Esophagus muscularis mucosa (tissue), 4 donors: Measurements from ENCODE around the gene CAMKV. TPM values are rescaled to one million over a fixed set of nuclear protein-coding genes. Genes with fewer than 3 reads are reported as not detected.
"Not testable (repeated sequence)": the region's sequence is repeated elsewhere in the genome, so short reads cannot be mapped to it uniquely, and the experiment has no call there.

Experiments
- DNase-seq: peaks from one replicate; pipeline ENCODE4 v3.0.0-alpha.2; 2017; ENCODE audit errors: extremely low spot score
- H3K27ac ChIP-seq, 4 donors: fragments of 200-600 bp; sonication (generic); replicated peaks in 1 of 4; 1 replicate in 3 of 4; 2 replicates in 1 of 4; pipeline ENCODE4 v1.5.1; 2016 to 2019; ENCODE audit warnings: mild to moderate bottlenecking in 1 of 4
- H3K27me3 ChIP-seq, 4 donors: fragments of 200-600 bp; sonication (generic); one replicate each; pipeline versions ENCODE4 v1.5.1 to v1.6.0; 2016 to 2019
- H3K36me3 ChIP-seq, 4 donors: fragments of 200-600 bp; sonication (generic); one replicate each; pipeline ENCODE4 v1.5.1; 2016 to 2019
- H3K4me1 ChIP-seq, 4 donors: fragments of 200-600 bp; sonication (generic); one replicate each; pipeline ENCODE4 v1.5.1; 2016 to 2019
- H3K4me3 ChIP-seq, 4 donors: fragments of 200-600 bp; sonication (generic); 1 replicate in 2 of 4; 2 replicates in 2 of 4; pipeline ENCODE4 v1.5.1; 2016 to 2019; ENCODE audit warnings: mild to moderate bottlenecking in 4 of 4, moderate library complexity in 1 of 4
- H3K9me3 ChIP-seq, 4 donors: fragments of 200-600 bp; sonication (generic); 1 replicate in 3 of 4; 2 replicates in 1 of 4; pipeline ENCODE4 v1.5.1; 2016 to 2019
- CTCF ChIP-seq, 3 experiments: fragments of 200-600 bp in 2 of 3; fragments of 450-650 bp in 1 of 3; sonication (generic) in 2 of 3; IDR thresholded peaks; one replicate each; pipeline ENCODE4 v1.5.1; 2017 to 2019; ENCODE audit warnings: antibody characterized with exemption in 3 of 3, mild to moderate bottlenecking in 2 of 3, moderate library complexity in 1 of 3
- EP300 ChIP-seq: sonication (generic); formaldehyde crosslinking; IDR thresholded peaks from one replicate; pipeline ENCODE4 v1.6.1; 2017; ENCODE audit warnings: antibody characterized with exemption
- POLR2A ChIP-seq: fragments of 450-650 bp; IDR thresholded peaks from one replicate; pipeline ENCODE4 v1.6.1; 2017; ENCODE audit warnings: antibody characterized with exemption, moderate library complexity, mild to moderate bottlenecking, low read depth
- POLR2AphosphoS5 ChIP-seq, 2 donors: sonication (generic); formaldehyde crosslinking; IDR thresholded peaks; one replicate each; pipeline ENCODE4 v1.6.1; 2017; ENCODE audit warnings: antibody characterized with exemption in 2 of 2
- WGBS: methylation state at CpG from one replicate; pipeline ENCODE4 v1.1.5; 2018; 5-methylcytosine and 5-hydroxymethylcytosine counted together
- intact Hi-C: fragments of 100-400 bp; cut with DNase I; formaldehyde crosslinking; loops from one replicate; pipeline ENCODE4 v1.15.1; 2023
- total RNA-seq, 4 donors: library from RNA; depleted of rRNA; stranded (reverse); fragments of >200 nt; gene quantifications; one replicate each; pipeline versions ENCODE4 v1.1.0 to v1.2.1, GENCODE V29; 2016

CAMKV gene
- total RNA-seq, 4 donors from 2014 or later, result 0.13 TPM; not detected in 3

- Histone ChIP-seq H3K4me1 (peaks cover 26 to 53% (median 44%) of the 10 kb centered on the region in 4 donors), H3K4me3 (peak overlapping the region; percentile 34 to 52 (median 38)), H3K27me3 (no peaks in the 10 kb centered on the region), H3K9me3 (no peaks in the 10 kb centered on the region), H3K27ac (peak overlapping the region; percentile 37 to 58 (median 50)), H3K36me3 (peaks cover 6 to 29% (median 28%) of the 10 kb centered on the region in 4 donors)
- intact Hi-C loops, result loop anchor here (2.0 to 5.0 kb wide), 2 partner anchors 49 to 103 kb away; partner anchors contain the start of genes INKA1 and TRAIP
- TF ChIP-seq POLR2AphosphoS5 (IDR thresholded peaks at IDR 0.05) (peak in 1 of 2 donors; percentile 45), POLR2A (no peak), CTCF (IDR thresholded peaks at IDR 0.05) (peak; percentile 65 to 73 (median 65)), EP300 (no peak)
- 12% methylated on average over 13 of the region's 15 CpGs for WGBS
- DNase-seq, result no peak
Measured at GRCh38 chr3:49906073-49906743, 36.5 kb upstream of the CAMKV start.

GRCh38 chr3:49904448-49904847 is 34.7 kb upstream of the CAMKV start:
- Histone ChIP-seq H3K4me3 (peak overlapping the region in 1 of 4 donors; percentile 59), H3K4me1 (peaks cover 28 to 60% (median 52%) of the 10 kb centered on the region in 4 donors), H3K36me3 (peaks cover 0 to 11% (median 10%) of the 10 kb centered on the region in 4 donors), H3K27ac (peak overlapping the region in 1 of 4 donors; percentile 25)
- DNase-seq, H3K27me3 ChIP-seq, H3K9me3 ChIP-seq: not testable (repeated sequence)
- intact Hi-C loops, result loop anchor here (5.0 kb wide), 1 partner anchor 62 kb away; no protein-coding TSS in a partner anchor
- WGBS, result 98% methylated on average over 8 of the region's 13 CpGs

GRCh38 chr3:49903451-49904424 is 34.0 kb upstream of the CAMKV start, which contains the start of gene MST1R:
Gene MST1R, minus strand, starts transcription at chr3:49903873. Its CDS starts 264 bp downstream, at chr3:49903609.
- intact Hi-C loops, result loop anchor here (5.0 kb wide), 1 partner anchor 61 kb away; no protein-coding TSS in a partner anchor
- Histone ChIP-seq H3K27me3 (no peaks in the 10 kb centered on the region), H3K4me1 (peaks cover 28 to 60% (median 52%) of the 10 kb centered on the region in 4 donors), H3K4me3 (peak within 1 kb of the TSS; percentile 50 to 59 (median 52)), H3K9me3 (no peaks in the 10 kb centered on the region), H3K36me3 (peaks cover 0 to 4% (median 3%) of the 10 kb centered on the region in 4 donors), H3K27ac (peak within 1 kb of the TSS; percentile 25 to 61 (median 55))
- DNase-seq, result no peak
- WGBS, result 25% methylated on average over 39 of the region's 65 CpGs
- TF ChIP-seq POLR2AphosphoS5 (IDR thresholded peaks at IDR 0.05) (peak; percentile 36 to 42), CTCF (IDR thresholded peaks at IDR 0.05) (no peak)

- 94% methylated on average over 17 of the region's 44 CpGs for WGBS
- TF ChIP-seq EP300 (no peak), CTCF (IDR thresholded peaks at IDR 0.05) (no peak), POLR2A (no peak), POLR2AphosphoS5 (IDR thresholded peaks at IDR 0.05) (no peak)
- peak overlapping the region in 3 of 4 donors; percentile 51 to 59 (median 53) for H3K4me3 ChIP-seq
- peaks cover 28 to 60% (median 52%) of the 10 kb centered on the region in 4 donors for H3K4me1 ChIP-seq
- H3K27ac ChIP-seq, result peak overlapping the region in 1 of 4 donors; percentile 59
- no peak for DNase-seq
- H3K9me3 ChIP-seq, result no peaks in the 10 kb centered on the region
- intact Hi-C loops, result loop anchor here (5.0 kb wide), 1 partner anchor 60 kb away; no protein-coding TSS in a partner anchor
- H3K27me3 ChIP-seq, result no peaks in the 10 kb centered on the region
- peaks cover 0 to 5% (median 0%) of the 10 kb centered on the region in 4 donors for H3K36me3 ChIP-seq
Measured at GRCh38 chr3:49902511-49903345, 33.0 kb upstream of the CAMKV start.
